Adrenal gland (tissue), 12 donors: ENCODE measurements around the gene DNAJC10. TPM values are rescaled to one million over a fixed set of nuclear protein-coding genes. Genes with fewer than 3 reads are reported as not detected.
"Not testable (repeated sequence)": the region's sequence is repeated elsewhere in the genome, so short reads cannot be mapped to it uniquely, and the experiment has no call there.

ENCODE experiments used
- DNase-seq, 7 donors: peaks; one replicate each; pipeline ENCODE4 v3.0.0-alpha.2; 2019 to 2020
- H3K27ac ChIP-seq, 5 donors: fragments of 200-600 bp; sonication (generic) in 4 of 5; 1 replicate in 3 of 5; 2 replicates in 2 of 5; pipeline versions ENCODE4 v1.5.1 to v1.8.0; 2016 to 2020; ENCODE audit warnings: mild to moderate bottlenecking in 1 of 5
- H3K27me3 ChIP-seq: fragments of 200-600 bp; 2 replicates; pipeline ENCODE4 v1.8.0; 2021
- H3K36me3 ChIP-seq, 2 donors: fragments of 200-600 bp; replicated peaks in 1 of 2; 1 replicate in 1 of 2; 2 replicates in 1 of 2; pipeline versions ENCODE4 v1.5.1 to v1.8.0; 2018 to 2022
- H3K4me1 ChIP-seq, 2 donors: fragments of 200-600 bp; replicated peaks in 1 of 2; 1 replicate in 1 of 2; 2 replicates in 1 of 2; pipeline versions ENCODE4 v1.5.1 to v1.8.0; 2018 to 2021
- H3K4me3 ChIP-seq, 4 donors: fragments of 200-600 bp; sonication (generic) in 3 of 4; one replicate each; pipeline ENCODE4 v1.5.1; 2016 to 2018
- H3K9me3 ChIP-seq, 3 donors: fragments of 200-600 bp; sonication (generic) in 1 of 3; replicated peaks in 1 of 3; 1 replicate in 2 of 3; 2 replicates in 1 of 3; pipeline versions ENCODE4 v1.5.1 to v1.8.0; 2016 to 2021
- POLR2A ChIP-seq, 2 donors: fragments of 450-650 bp; IDR thresholded peaks; one replicate each; pipeline ENCODE4 v1.6.1; 2017; ENCODE audit warnings: antibody characterized with exemption in 2 of 2, mild to moderate bottlenecking in 2 of 2, moderate library complexity in 1 of 2
- WGBS, 4 donors: extraction: QIAGEN DNeasy Blood & Tissue Kit in 2 of 4; methylation state at CpG; one replicate each; pipeline versions ENCODE4 v1.1.5 to v1.1.7; 2013 to 2017; 5-methylcytosine and 5-hydroxymethylcytosine counted together
- intact Hi-C, 2 donors: fragments of 100-400 bp; cut with DNase I; formaldehyde crosslinking; loops; one replicate each; pipeline versions ENCODE4 v1.14.1 to v1.15.0; 2022 to 2023
- polyA plus RNA-seq, 3 donors: library from polyadenylated mRNA; stranded (reverse); fragments of 200-250 nt in 2 of 3; fragments of 350-450 nt in 1 of 3; fragmentation: Illumina TruSeq in 1 of 3; extraction: RNeasy Lipid Tissue Mini Kit (QIAGEN cat#74804) in 1 of 3; gene quantifications; one replicate each; pipeline ENCODE4 v1.2.3, GENCODE V29; 2013 to 2014
- total RNA-seq, 9 donors: library from RNA; depleted of rRNA in 4 of 9; stranded (reverse); fragments of >200 nt in 4 of 9; fragments of 120-200 nt in 1 of 9; fragmentation: NEBNext Ultra II Directional in 1 of 9; extraction: Animal tissue kit (Norgen Biotek cat#: 25700) in 1 of 9; gene quantifications; one replicate each; pipeline versions ENCODE4 v1.1.0 to v1.2.4, GENCODE V29; 2013 to 2023
- TF ChIP-seq, protein P1 (sequence below), 6 experiments: fragments of 450-650 bp in 4 of 6; fragments of 200-600 bp in 2 of 6; sonication (generic) in 1 of 6; IDR thresholded peaks; 1 replicate in 5 of 6; 2 replicates in 1 of 6; pipeline versions ENCODE4 v1.5.1 to v1.8.0; 2016 to 2021; ENCODE audit warnings: antibody characterized with exemption in 6 of 6, mild to moderate bottlenecking in 2 of 6, moderate library complexity in 1 of 6
- donor health status: healthy with polysubstance abuse.
- donor health status: Bipolar disorder and iron deficiency.
- donor health status: DM: yes; HTN: yes; CAD: no.
- donor health status: DM: no; HTN: no; CAD: no.
- donor health status: DM: no; HTN: no; CAD: no.
- donor health status: DM: yes; HTN: yes; CAD: no.

The DNAJC10 gene
- total and polyA plus RNA-seq, 12 donors = 16.7 to 88.3 (median 41.1) TPM

DNA sequence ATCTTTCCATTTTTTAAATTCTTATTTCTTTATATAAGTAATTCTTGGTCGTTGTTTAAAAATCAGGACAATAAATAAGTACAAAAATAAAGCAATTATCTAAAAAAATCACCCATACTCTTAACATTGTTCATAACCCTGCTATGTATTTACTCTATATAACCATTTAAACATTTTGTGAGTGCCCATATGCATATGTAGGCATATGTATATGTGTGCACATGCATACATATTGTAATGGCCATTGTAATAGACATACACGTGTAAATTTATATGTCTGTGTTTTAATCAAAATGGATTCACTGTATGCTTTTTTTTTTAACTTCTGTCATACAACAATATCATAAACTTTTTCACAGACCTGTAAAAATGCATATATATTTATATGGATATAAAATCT lies 25.6 kb downstream of the DNAJC10 start:
- DNase-seq = no peak
- no peak overlapping the region for H3K4me3 ChIP-seq
- H3K4me1 ChIP-seq = no peaks in the 10 kb centered on the region
- no peak overlapping the region for H3K27ac ChIP-seq
- no peaks in the 10 kb centered on the region for H3K9me3 ChIP-seq
- H3K27me3 ChIP-seq = no peaks in the 10 kb centered on the region
- TF ChIP-seq, protein P1, sequence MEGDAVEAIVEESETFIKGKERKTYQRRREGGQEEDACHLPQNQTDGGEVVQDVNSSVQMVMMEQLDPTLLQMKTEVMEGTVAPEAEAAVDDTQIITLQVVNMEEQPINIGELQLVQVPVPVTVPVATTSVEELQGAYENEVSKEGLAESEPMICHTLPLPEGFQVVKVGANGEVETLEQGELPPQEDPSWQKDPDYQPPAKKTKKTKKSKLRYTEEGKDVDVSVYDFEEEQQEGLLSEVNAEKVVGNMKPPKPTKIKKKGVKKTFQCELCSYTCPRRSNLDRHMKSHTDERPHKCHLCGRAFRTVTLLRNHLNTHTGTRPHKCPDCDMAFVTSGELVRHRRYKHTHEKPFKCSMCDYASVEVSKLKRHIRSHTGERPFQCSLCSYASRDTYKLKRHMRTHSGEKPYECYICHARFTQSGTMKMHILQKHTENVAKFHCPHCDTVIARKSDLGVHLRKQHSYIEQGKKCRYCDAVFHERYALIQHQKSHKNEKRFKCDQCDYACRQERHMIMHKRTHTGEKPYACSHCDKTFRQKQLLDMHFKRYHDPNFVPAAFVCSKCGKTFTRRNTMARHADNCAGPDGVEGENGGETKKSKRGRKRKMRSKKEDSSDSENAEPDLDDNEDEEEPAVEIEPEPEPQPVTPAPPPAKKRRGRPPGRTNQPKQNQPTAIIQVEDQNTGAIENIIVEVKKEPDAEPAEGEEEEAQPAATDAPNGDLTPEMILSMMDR (IDR thresholded peaks at IDR 0.05) = no peak
- no peak for TF ChIP-seq POLR2A (IDR thresholded peaks at IDR 0.05)
- WGBS, 4 donors = 93 to 98% (median 96%) methylated on average over 2 of the region's 2 CpGs
- H3K36me3 ChIP-seq = peaks cover 0 to 56% of the 10 kb centered on the region in 2 donors
- intact Hi-C loops = no loop called here

DNA sequence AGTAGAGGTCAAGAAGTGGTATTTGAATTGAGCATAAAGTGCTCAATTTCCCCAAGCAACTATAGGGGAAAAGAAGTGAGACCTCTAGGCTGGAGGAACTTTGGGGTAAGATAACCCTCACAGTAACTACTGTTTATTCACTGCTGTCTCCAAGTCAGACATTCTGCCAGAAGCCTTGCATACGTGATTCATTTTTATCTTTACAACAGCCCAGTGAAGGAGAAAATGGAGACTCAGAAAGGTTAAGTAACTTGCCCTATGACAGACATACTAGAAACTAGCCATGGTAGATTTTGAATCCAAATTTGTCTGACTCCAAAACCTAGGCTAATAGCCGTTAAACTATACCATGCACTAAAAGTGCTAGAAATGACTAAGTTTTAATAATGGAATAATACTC lies 28.4 kb downstream of the DNAJC10 start:
- intact Hi-C loops = no loop called here
- H3K27me3 ChIP-seq = no peaks in the 10 kb centered on the region
- H3K27ac ChIP-seq = no peak overlapping the region
- DNase-seq = peak in 2 of 7 donors; percentile 10
- TF ChIP-seq, protein P1 (IDR thresholded peaks at IDR 0.05) = no peak
- no peak for TF ChIP-seq POLR2A (IDR thresholded peaks at IDR 0.05)
- peaks cover 0 to 40% of the 10 kb centered on the region in 2 donors for H3K36me3 ChIP-seq
- no peaks in the 10 kb centered on the region for H3K4me1 ChIP-seq
- no peaks in the 10 kb centered on the region for H3K9me3 ChIP-seq
- 51 to 79% (median 56%) methylated on average over 2 of the region's 2 CpGs for WGBS, 4 donors
- H3K4me3 ChIP-seq = no peak overlapping the region

- Histone ChIP-seq H3K4me3 (no peak overlapping the region), H3K27ac (no peak overlapping the region), H3K4me1 (no peaks in the 10 kb centered on the region), H3K9me3 (no peaks in the 10 kb centered on the region), H3K27me3 (no peaks in the 10 kb centered on the region), H3K36me3 (peaks cover 0 to 40% of the 10 kb centered on the region in 2 donors)
- intact Hi-C loops = no loop called here
- DNase-seq = no peak
- 91 to 96% (median 92%) methylated on average over 2 of the region's 2 CpGs for WGBS, 4 donors
- no peak for TF ChIP-seq POLR2A (IDR thresholded peaks at IDR 0.05)
- TF ChIP-seq, protein P1 (IDR thresholded peaks at IDR 0.05) = no peak
Measured at GRCh38 chr2:182745061-182745460, 29.0 kb downstream of the DNAJC10 start.

DNA sequence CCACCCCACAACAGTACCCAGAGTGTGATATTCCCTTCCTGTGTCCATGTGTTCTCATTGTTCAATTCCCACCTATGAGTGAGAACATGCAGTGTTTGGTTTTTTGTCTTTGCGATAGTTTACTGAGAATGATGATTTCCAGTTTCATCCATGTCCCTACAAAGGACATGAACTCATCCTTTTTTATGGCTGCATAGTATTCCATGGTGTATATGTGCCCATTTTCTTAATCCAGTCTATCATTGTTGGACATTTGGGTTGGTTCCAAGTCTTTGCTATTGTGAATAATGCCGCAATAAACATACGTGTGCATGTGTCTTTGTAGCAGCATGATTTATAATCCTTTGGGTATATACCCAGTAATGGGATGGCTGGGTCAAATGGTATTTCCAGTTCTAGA lies 29.8 kb downstream of the DNAJC10 start:
- 93 to 100% (median 96%) methylated on average over 1 to 3 of the region's 3 CpGs for whole genome bisulfite sequencing, 4 donors
- DNase-seq = not testable (repeated sequence)
- H3K36me3 ChIP-seq = peaks cover 0 to 34% of the 10 kb centered on the region in 2 donors

DNA sequence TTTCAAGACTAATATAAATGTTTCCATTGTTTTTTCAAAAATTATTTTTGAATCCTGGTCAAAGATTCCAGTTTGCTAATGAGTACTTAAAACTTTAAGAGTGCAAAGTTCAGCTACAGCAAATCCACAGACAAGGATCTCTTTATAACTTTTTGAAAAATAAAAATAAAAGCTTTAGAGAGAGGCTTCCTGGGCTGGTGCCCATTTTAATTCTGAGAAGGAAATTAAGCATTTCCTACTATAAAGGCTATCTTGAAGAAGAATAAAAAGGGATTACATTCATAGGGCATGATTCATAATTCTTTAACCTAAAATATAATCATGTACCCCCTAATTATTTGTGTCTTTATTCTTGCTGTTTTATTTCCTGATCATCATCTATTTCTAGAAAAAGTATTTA lies 38.2 kb downstream of the DNAJC10 start:
- no peak for TF ChIP-seq POLR2A (IDR thresholded peaks at IDR 0.05)
- TF ChIP-seq, protein P1 (IDR thresholded peaks at IDR 0.05) = no peak
- no peak overlapping the region for H3K4me3 ChIP-seq
- no peak overlapping the region for H3K27ac ChIP-seq
- H3K4me1 ChIP-seq = no peaks in the 10 kb centered on the region
- H3K9me3 ChIP-seq = no peaks in the 10 kb centered on the region
- intact Hi-C loops = no loop called here
- peaks cover 0 to 24% of the 10 kb centered on the region in 2 donors for H3K36me3 ChIP-seq
- no peaks in the 10 kb centered on the region for H3K27me3 ChIP-seq
- DNase-seq = no peak

More for the DNA sequence above, 29.8 kb downstream of the DNAJC10 start:
- H3K27ac ChIP-seq, H3K27me3 ChIP-seq, intact Hi-C loops, H3K4me1 ChIP-seq, H3K4me3 ChIP-seq, H3K9me3 ChIP-seq: not testable (repeated sequence)
